HG03457 (cell line): ENCODE measurements around the gene CD82.
A peak's percentile ranks its signal among the peaks of the same experiment; 100 is the strongest.

Experiments
- ATAC-seq: cut with Tn5 transposase; IDR thresholded peaks from one replicate; pipeline ENCODE4 v1.9.1; 2021; ENCODE audit warnings: moderate number of reproducible peaks; ENCODE audit not compliant: unreplicated experiment

CD82 gene

DNA sequence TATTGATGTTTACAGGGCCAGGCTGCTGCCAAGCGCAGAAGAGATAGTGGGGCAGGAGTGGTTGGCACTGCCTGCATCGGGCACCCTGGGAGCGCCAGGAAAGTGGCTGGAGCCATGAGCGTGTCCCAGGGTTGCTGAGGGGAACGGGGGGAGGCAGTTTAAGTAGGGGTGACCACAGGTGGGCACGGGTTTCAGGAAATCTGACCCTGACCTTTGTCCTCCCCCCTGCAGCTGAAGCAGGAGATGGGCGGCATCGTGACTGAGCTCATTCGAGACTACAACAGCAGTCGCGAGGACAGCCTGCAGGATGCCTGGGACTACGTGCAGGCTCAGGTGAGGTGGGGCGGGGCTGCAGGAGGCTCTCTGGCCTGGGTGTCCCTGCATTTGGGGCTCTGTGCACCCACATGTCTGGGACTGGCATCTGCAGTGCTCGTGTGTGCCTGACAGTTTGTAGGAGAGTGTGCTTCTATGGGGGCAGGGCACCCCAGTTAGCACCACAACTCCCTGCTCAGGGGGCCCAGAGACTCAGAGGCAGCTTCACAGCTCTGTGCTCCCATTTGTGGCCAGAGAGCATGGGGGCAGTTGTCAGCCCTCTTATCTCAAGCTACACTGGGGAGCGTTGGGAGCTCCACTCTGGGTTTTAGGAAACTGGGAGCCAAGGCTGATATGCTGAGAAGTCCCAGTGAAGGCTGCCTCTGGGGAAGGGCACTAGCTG lies 49.7 kb downstream of the CD82 start:
- no peak for ATAC-seq

DNA sequence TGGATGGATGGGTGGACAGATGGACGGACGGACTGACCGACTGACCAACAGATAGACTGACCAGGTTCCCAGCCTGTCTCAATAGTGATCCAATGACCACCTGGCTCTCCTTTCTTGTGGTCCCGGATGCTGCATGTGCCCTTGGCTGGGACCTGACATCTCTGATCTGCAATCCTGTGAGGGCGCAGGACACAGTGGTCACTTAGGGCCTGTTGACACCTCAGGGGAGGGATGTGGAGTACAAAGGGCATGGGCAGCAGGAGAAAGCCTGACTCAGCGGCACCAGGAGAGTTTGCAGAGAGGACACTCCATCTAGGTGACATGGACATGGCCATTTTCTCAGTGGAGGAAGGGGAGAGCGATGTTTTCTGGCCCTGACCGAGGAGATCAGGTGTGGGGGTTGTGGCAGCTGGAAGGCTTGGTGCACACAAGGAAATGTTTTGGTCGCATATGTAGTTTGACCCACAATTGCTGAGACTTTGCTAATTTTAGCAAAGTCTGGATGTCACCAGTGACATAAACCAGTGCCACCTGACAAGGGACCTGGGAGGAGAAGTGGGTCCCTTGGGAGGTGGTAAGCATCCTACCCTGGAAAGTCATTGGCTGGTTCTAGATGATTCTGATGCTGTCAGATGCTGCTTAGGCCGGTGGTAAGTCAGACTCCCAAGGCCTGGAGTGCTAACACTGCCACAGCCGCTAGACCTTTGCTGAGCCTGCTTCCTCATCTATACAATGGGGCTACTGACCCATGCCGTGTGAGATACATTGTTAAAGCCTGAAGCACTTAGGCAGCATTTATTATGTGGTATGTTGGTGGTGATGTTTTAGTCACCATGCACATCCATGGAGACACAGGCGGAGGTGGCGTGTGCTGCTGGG lies 50.7 kb downstream of the CD82 start:
- ATAC-seq, result no peak

DNA sequence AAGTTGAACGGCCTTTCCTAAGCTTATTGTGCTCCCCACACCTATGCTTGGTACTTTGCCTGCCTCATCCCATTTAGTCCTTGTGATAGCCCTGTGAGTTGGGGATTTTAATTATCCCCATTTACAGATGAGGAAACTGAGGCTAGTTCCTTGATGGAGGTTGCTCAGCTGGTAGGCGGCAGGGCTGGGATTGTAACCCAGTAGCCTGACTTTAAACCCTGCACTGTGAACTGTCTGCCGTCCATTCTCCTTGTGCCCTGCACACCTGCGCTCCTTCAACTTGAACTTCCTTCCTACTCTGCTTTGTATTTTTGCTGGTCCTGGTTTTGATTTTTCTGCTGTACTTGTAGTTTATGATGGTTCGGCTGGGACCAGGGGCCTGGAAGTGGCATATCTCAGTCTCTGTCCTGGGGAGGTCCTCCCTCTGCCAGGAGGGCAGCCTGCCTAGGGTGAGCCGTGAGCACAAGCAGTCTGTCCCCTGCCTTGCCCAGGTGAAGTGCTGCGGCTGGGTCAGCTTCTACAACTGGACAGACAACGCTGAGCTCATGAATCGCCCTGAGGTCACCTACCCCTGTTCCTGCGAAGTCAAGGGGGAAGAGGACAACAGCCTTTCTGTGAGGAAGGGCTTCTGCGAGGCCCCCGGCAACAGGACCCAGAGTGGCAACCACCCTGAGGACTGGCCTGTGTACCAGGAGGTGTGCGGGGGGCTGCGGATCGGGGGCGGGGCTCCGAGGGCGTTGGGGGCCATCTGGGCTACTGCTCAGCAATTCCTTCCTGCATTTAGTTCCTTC lies 52.4 kb downstream of the CD82 start:
- ATAC-seq, result no peak

DNA sequence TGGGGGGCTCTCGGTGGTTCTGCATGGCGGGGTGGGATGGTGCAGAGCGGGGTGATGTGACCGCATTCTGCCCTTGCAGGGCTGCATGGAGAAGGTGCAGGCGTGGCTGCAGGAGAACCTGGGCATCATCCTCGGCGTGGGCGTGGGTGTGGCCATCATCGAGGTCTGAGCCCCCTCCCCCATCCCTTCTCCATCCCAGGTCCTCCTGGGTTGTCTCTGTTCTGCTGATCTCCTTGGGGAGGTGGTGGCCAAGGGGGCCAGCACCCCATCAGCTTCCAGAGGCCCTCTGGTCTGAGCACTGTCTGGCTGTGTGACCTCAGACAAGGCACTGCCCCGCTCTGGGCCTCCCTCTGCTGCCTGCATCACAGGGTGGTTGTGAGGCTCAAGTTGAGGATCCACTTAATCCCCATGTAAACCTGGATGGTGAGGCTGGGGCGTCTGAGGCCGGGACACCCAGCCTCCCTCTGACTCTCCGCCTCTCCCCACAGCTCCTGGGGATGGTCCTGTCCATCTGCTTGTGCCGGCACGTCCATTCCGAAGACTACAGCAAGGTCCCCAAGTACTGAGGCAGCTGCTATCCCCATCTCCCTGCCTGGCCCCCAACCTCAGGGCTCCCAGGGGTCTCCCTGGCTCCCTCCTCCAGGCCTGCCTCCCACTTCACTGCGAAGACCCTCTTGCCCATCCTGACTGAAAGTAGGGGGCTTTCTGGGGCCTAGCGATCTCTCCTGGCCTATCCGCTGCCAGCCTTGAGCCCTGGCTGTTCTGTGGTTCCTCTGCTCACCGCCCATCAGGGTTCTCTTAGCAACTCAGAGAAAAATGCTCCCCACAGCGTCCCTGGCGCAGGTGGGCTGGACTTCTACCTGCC lies 53.3 kb downstream of the CD82 start:
- no peak for ATAC-seq

DNA sequence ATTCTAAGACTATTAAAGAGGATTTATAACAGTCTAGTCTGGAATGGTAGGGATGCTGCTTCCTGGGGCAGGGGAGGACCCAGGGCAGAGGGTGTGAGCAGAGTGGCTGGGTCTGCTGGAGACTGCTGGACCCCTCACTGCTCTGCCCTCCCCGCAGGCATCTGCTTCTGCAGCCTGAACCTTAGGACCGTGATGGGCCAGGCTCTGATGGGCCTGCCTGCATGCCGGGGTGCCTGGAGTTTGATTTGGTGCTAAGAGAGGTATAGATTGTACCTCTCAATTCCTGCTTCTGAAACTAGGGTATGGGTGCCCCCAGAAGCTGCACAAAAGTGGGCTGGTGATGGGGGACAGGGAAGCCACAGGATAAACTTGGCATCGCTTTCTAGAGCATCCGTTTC lies 54.9 kb downstream of the CD82 start:
- ATAC-seq, result no peak

DNA sequence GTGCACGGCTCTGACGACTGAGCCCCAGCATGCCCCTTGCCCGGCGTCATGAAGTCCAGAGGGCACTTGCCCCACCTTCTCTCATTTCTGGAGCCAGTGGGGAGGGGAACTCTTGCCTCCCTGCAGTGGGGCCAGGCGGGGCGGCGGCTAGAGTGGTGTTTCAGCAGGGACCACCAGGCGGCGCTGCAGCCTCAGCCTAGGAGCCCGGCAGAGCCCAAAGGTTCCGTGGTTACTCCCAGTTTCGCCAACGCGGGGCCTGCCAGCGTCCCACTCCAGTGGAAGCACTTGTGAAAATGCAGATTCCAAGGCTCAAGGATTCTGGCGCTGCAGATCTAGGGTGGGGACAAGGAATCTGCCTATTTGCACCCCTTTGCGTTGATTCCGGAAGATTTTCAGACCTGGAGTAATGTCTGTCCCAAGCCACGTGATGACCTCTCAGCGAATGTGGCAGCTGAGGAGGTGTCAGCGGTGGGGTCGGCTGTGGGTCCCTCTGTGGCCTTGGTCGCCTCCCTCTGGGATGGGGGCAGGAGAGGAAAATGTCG lies 55.7 kb downstream of the CD82 start:
- no peak for ATAC-seq

DNA sequence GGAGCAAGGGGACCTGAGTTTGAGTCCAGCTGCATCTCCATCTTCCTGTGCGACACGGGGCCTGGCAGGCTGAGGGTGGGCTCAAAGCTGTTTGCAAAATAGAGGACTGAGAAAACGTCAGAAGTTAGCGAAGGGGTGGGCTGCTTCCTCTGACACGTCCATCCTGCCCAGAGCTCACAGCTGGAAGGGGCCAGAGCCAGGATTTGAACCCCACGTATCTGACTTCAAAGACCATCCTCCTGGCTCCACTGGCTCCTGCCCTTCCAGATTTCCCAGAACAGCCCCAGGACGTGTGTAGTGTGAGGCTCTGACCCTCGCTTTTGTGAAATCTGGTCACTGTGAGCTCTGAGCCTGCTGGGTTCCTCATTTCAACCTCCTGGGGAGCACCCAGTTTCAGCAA lies 56.3 kb downstream of the CD82 start:
- no peak for ATAC-seq

DNA sequence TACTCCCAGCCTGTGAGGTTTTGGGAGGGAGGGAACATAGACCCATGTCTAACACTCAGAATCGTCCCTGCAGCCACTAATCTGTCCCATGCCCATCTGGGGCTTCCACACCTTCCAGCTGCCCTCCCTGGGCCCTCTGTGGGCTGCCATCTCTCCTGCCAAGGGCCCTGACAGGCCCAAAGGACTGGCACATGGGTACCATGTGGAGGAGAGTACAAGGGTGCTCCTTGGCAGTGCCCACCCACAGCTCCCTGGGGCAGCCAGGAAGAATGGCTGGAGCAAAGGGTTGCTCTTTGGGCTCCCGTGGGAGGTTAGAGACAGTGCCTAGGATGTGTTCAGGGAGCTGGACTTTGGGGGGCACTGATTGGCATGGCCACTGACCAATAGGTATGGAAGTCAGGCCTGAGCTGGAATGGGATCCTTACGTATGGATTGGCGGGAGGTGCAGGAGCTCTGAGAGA lies 56.8 kb downstream of the CD82 start:
- no peak for ATAC-seq

DNA sequence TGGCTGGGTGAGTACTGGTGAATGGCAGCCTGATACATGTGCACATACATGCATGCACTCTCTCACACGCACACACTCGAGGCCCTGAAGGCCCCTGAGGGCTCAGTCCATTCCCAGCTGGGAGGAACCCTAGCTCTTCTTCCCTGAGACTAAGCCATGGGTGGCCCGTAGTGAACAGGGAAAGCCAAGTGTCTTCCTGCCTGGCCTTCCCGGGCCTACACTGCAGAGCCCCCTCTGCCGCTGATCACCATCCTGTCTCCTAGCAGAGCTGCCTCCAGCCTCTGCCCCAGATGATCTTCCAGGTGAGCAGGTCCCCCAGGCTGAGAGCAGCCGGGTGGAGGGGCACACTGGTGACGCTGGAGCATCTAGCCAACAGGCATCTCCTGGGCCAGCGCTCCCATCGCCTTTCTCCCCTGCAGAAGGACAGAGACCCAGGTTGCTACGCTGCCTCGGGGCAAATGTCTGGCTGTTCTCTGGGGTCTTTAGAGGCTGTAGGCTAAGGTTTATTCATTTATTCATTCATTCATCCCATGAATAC lies 57.3 kb downstream of the CD82 start:
- no peak for ATAC-seq

DNA sequence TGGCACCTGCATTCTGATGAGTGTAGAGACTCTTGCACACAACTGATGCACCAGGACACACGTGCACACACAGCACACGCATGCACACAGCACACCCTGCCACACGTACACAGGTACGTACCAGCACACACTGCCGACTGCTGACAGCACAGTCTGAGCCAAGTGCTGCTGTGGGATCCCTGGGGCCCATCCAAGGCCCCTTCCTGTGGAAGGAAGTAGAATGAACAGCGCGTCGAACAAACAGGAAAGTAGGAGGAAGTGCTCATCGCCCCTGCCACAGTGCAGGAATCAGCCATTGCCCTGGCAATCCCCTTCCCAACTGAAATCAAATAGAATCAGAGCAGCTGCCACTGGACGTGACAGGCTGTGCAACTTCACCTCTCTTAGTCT lies 57.9 kb downstream of the CD82 start:
- no peak for ATAC-seq

DNA sequence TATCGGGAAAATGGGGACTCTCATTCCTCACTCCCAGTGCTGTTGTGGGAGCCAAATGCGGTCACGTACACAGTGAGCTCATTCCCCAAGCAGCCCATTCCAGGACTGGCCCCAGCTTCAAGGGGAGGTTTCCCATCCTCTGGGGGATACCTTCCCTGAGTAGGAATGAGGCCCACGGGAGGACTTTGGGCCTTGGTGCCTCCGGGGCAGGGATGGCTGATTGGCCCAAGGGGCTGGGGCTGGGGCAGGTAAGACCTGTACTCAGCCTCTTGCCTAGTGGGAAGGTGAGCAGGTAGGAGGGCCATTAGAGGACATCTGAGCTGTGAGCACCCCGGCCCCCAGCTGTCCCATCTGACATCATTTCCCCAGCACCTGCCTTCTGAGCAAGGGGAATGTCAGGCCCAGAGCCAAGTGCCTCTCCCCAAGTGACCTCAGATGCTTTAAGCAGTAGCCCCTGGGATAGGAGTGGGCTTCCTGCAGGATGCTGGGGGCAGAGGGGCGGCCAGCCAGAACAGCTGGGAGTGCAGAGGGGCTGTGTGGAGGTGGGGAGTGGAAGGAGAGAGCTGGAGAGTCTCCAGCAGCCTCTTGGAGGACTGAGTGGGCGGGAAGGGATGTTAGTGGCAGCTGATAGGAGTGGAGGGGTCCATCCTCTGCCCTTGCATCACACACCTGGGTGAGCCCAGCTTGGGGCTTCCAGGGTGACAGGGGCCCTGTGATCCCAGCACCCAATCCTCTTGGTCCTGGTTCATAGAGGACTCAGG lies 58.4 kb downstream of the CD82 start:
- ATAC-seq, result no peak

DNA sequence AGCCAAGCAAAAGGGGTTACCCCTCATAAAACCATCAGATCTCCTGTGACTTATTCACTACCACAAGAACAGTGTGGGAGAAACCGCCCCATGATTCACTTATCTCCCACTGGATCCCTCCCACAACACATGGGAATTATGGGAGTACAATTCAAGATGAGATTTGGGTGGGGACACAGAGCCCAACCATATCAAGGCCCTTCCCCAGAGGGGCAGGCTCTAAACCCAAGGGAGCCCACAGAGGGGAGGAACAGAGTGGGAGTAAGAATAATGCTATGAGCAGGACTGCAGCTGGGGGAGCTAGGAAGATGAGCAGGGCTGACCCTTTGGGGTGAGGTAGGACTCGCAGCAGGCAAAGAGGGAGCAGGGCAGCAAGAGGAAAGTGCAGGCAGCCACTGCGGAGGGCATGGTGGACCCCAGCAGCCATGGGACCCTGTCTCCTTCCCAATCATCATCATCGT lies 59.3 kb downstream of the CD82 start:
- no peak for ATAC-seq

DNA sequence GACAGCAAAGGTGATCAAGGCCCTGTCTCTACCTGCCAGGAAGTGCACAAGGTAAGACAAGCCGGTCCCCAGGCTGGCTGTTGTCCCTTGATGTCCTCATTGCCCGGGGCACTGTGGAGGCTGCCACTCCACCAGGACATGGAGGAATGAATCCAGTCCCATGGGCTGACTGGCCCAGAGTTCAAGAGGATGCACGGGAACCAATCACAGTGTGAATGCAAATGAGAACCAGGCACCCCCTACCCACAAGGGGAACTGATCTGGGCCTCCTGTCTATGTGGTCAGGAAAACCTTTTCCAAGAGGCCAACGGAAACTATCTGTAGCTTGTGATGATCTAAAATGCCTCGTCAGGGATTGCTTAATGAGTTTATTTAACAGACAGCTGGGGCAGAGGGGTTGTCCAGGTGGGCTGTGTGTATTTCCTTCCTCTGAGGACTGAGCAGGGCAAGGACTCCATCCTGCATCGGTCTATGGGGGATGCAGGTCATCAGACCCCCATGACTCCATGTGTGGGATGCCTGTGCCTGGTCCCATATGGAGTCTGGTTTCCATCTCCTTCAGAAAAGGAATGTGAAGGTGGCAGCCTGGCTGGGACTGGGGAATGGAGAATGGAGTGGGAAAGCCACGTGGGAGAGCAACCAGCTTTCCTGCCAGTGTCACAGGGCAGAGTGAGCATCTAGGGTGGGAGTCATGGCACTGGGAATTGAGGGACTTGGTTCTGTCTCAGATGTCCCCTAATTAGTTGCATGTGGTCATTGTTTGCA lies 60.5 kb downstream of the CD82 start:
- no peak for ATAC-seq

DNA sequence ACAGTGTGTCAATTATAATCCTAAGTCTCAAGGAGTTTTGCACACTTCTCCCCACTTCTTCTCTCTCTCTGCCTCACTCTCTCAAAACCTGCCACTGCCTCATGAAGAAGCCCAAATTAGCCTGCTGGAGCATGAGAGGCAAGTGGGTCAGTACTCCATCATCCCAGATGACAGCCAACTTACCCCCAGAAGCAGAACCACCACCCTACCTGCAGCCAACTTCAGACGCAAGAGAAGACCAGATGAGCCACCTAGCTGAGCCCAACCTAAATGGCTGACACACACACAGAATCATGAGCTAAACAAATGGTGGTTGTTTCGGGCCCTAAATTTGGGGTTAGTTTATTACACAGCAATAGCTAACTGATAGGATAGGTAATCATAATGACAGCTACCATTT lies 61.2 kb downstream of the CD82 start:
- no peak for ATAC-seq

DNA sequence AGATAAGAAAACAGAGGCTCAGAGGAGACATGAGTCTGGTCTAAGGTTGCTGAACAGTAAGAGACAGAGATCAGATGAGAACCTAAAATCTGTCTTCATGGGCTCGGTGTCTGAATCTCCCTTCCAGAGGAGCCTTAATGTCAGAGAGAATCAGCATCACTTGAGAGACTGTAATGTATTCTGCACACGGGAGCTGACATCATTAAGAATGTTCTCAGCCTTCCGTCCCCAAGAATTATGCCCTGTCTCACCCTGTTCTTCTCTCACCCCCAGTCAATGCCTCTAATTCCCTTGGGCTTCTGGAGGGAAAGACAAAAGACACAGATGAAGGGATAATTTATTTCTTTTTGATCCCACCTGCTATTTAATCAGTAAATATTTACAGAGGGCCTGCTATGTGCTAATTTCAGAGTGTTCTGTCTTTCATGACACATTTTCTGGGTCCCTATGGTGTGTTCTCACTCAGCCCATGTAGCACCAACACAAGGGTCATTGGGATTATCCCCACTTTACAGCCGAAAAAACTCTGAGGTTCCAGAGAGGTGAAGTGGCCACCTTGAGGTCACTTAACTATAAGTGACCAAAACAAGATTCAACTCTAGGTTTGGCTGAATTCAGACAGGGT lies 61.8 kb downstream of the CD82 start:
- no peak for ATAC-seq

DNA sequence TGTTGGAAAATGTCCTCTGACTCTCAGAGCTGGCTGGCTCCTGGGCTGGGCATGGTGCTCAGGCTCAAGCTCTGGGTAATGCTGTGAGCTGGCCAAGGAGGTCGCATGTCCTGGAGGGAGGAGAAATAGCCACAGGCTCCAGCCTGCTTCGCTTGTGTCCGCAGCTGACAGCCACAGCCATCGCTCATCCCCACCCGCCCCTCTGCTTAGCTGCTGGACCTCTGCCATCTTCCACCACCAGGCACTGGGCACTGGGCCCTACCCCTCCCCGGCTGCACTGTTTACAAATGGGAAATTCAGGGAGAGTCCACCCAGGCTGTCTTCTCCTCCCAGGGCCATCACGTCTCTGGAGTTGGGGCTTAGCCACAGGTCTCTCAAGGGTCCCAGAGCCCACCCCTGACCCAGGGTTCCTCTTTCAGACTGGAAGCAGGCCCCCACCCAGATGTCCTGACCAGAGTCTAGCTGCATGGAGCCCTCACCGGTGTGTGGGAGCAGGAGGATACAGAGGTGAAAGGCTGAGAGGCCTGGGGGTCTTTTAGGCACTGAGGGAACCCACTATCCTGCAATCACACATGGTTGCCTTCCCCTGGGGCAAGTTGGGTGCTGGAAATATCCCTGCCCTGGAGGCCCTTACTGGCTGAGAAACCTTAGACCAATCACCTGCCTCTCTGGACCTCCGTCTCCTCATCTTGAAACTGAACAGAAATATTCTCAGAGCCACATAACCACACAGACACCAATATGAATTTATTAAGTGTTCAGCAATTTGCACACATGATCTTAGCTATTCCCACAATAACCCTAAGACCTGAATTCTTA lies 62.7 kb downstream of the CD82 start:
- peak; percentile 57 for ATAC-seq
